Upper lobe of left lung (tissue), 6 donors: ENCODE data around the gene TPH1. TPM values are rescaled to one million over a fixed set of nuclear protein-coding genes. Genes with fewer than 3 reads are reported as not detected.

Experiments used
- ATAC-seq, 2 donors: fragments of 200-7000 bp; cut with Tn5 transposase; one replicate each; pipeline ENCODE4 v1.9.1; 2022; ENCODE audit warnings: mild to moderate bottlenecking in 2 of 2, moderate library complexity in 2 of 2; ENCODE audit not compliant: low FRiP score in 2 of 2
- DNase-seq, 2 donors: peaks; one replicate each; pipeline ENCODE4 v3.0.0-alpha.2; 2019 to 2020
- H3K27ac ChIP-seq, 4 donors: fragments of 200-600 bp; sonication (generic); one replicate each; pipeline ENCODE4 v1.5.1; 2016 to 2019
- H3K27me3 ChIP-seq, 4 donors: fragments of 200-600 bp; sonication (generic); one replicate each; pipeline ENCODE4 v1.5.1; 2017 to 2019
- H3K36me3 ChIP-seq, 4 donors: fragments of 200-600 bp; sonication (generic); one replicate each; pipeline ENCODE4 v1.5.1; 2016 to 2019
- H3K4me1 ChIP-seq, 4 donors: fragments of 200-600 bp; sonication (generic); one replicate each; pipeline ENCODE4 v1.5.1; 2018 to 2019
- H3K4me3 ChIP-seq, 4 donors: fragments of 200-600 bp; sonication (generic); one replicate each; pipeline ENCODE4 v1.5.1; 2017 to 2019; ENCODE audit warnings: mild to moderate bottlenecking in 2 of 4, moderate library complexity in 1 of 4
- H3K9me3 ChIP-seq, 4 donors: fragments of 200-600 bp; sonication (generic); one replicate each; pipeline ENCODE4 v1.5.1; 2018 to 2019
- EP300 ChIP-seq, 4 donors: sonication (generic); formaldehyde crosslinking; IDR thresholded peaks; one replicate each; pipeline ENCODE4 v1.5.1; 2017; ENCODE audit warnings: antibody characterized with exemption in 4 of 4, control low read depth in 2 of 4
- POLR2A ChIP-seq, 4 donors: fragments of 450-650 bp; IDR thresholded peaks; one replicate each; pipeline ENCODE4 v1.5.1; 2016 to 2017; ENCODE audit warnings: antibody characterized with exemption in 4 of 4, mild to moderate bottlenecking in 2 of 4
- POLR2AphosphoS5 ChIP-seq, 2 donors: sonication (generic); formaldehyde crosslinking; IDR thresholded peaks; one replicate each; pipeline ENCODE4 v1.5.1; 2017; ENCODE audit warnings: antibody characterized with exemption in 2 of 2
- WGBS, 2 donors: methylation state at CpG; one replicate each; pipeline ENCODE4 v1.1.5; 2017 to 2018; 5-methylcytosine and 5-hydroxymethylcytosine counted together
- total RNA-seq, 6 donors: library from RNA; depleted of rRNA in 4 of 6; stranded (reverse); fragments of >200 nt in 4 of 6; gene quantifications; one replicate each; pipeline versions ENCODE4 v1.1.0 to v1.2.1, GENCODE V29; 2016 to 2021
- TF ChIP-seq, protein P1 (sequence below), 6 experiments: fragments of 450-650 bp in 4 of 6; fragments of 200-600 bp in 2 of 6; sonication (generic) in 2 of 6; IDR thresholded peaks; one replicate each; pipeline ENCODE4 v1.5.1; 2016 to 2019; ENCODE audit warnings: antibody characterized with exemption in 6 of 6
- donor health status: DM: no; HTN: no; CAD: no; lungs with moderate emphysema.
- donor health status: DM: no; HTN: yes; CAD: no; lungs with severe emphysema.

Gene TPH1
- total RNA-seq, 6 donors from 2014 or later, result 0.13 to 0.79 (median 0.40) TPM; not detected in 1

DNA sequence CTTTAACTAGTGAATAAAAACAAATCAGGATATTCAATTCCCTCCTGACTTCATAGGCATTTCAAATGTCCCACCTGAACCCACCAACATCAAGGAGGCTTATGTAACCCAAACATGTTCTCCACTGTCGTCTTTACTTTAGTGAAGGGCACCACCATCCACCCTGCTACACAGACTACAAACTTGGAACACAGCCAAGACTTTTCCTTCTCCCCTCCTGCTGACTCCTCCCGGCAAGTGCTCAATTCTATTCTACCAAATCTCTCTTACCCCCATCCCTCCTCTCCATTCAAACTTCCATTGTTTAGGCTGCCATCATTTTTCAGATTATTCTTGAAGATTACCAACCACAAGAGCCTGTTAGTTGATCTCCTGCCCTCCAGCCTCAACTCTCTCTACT lies 35.5 kb upstream of the TPH1 start:
- no peak overlapping the region for H3K4me3 ChIP-seq
- no peak overlapping the region for H3K27ac ChIP-seq
- ATAC-seq, result no peak
- TF ChIP-seq POLR2A (IDR thresholded peaks at IDR 0.05) (no peak), EP300 (IDR thresholded peaks at IDR 0.05) (no peak), POLR2AphosphoS5 (IDR thresholded peaks at IDR 0.05) (no peak)
- TF ChIP-seq, protein P1, sequence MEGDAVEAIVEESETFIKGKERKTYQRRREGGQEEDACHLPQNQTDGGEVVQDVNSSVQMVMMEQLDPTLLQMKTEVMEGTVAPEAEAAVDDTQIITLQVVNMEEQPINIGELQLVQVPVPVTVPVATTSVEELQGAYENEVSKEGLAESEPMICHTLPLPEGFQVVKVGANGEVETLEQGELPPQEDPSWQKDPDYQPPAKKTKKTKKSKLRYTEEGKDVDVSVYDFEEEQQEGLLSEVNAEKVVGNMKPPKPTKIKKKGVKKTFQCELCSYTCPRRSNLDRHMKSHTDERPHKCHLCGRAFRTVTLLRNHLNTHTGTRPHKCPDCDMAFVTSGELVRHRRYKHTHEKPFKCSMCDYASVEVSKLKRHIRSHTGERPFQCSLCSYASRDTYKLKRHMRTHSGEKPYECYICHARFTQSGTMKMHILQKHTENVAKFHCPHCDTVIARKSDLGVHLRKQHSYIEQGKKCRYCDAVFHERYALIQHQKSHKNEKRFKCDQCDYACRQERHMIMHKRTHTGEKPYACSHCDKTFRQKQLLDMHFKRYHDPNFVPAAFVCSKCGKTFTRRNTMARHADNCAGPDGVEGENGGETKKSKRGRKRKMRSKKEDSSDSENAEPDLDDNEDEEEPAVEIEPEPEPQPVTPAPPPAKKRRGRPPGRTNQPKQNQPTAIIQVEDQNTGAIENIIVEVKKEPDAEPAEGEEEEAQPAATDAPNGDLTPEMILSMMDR (IDR thresholded peaks at IDR 0.05), result no peak
- H3K27me3 ChIP-seq, result no peaks in the 10 kb centered on the region
- no peaks in the 10 kb centered on the region for H3K4me1 ChIP-seq
- 57 to 65% methylated on average over 2 of the region's 2 CpGs for WGBS, 2 donors
- no peaks in the 10 kb centered on the region for H3K9me3 ChIP-seq
- DNase-seq, result no peak
- H3K36me3 ChIP-seq, result peaks cover 7 to 50% (median 21%) of the 10 kb centered on the region in 4 donors

DNA sequence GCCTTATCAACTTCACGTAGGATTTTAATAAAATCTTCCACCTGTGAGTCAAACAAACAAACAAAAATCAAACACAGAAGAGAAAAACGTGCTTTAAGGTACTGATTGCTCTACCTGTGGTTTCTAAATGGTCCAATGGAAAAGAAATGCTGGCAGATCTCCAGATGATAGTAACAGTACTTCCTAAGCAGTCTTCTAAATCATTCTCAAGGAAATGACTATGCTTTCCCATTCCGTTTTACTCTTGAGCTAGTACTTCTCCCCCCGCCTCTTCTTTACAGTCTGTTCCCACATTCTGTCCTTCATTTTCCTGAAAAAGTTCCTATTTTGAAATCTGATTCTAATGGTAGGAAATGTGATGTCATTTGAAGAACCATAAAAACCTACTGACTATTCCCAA lies 34.4 kb upstream of the TPH1 start:
- no peak for TF ChIP-seq POLR2AphosphoS5 (IDR thresholded peaks at IDR 0.05)
- no peak for TF ChIP-seq POLR2A (IDR thresholded peaks at IDR 0.05)
- TF ChIP-seq EP300 (IDR thresholded peaks at IDR 0.05), result no peak
- TF ChIP-seq, protein P1 (IDR thresholded peaks at IDR 0.05), result no peak
- peaks cover 4 to 39% (median 12%) of the 10 kb centered on the region in 4 donors for H3K36me3 ChIP-seq
- DNase-seq (no peak), ATAC-seq (no peak)
- no peak overlapping the region for H3K27ac ChIP-seq
- WGBS, 2 donors, result 59 to 62% methylated on average over 4 of the region's 4 CpGs
- no peaks in the 10 kb centered on the region for H3K27me3 ChIP-seq
- no peak overlapping the region for H3K4me3 ChIP-seq
- no peaks in the 10 kb centered on the region for H3K9me3 ChIP-seq
- no peaks in the 10 kb centered on the region for H3K4me1 ChIP-seq

DNA sequence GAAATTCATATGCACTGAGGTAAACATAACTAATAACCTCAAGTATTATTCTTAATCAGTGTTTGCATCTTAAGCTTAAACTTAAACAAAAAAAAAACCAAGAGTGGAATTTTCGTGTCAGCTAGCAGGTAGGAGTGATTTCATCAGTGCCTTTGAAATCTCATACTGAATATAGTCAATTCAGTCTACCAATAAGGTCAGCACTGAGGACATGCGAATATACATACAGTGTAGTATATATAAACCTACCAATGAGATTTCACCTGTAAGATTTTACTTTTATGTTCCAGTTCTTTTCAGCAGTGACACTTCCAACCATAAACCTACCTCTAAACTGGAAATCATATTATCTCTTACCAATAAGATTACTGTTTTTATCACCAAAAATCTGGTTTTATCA lies 32.8 kb upstream of the TPH1 start:
- TF ChIP-seq POLR2A (IDR thresholded peaks at IDR 0.05), result no peak
- TF ChIP-seq EP300 (IDR thresholded peaks at IDR 0.05), result no peak
- no peak overlapping the region for H3K27ac ChIP-seq
- WGBS, 2 donors, result 88 to 96% methylated on average over 2 of the region's 2 CpGs
- no peaks in the 10 kb centered on the region for H3K9me3 ChIP-seq
- peaks cover 4 to 27% (median 10%) of the 10 kb centered on the region in 4 donors for H3K36me3 ChIP-seq
- no peaks in the 10 kb centered on the region for H3K4me1 ChIP-seq
- ATAC-seq (no peak), DNase-seq (no peak)
- no peaks in the 10 kb centered on the region for H3K27me3 ChIP-seq
- no peak overlapping the region for H3K4me3 ChIP-seq

GRCh38 chr11:18075444-18075843 lies 29.4 kb upstream of the TPH1 start:
- H3K9me3 ChIP-seq, result no peaks in the 10 kb centered on the region
- no peak for DNase-seq
- H3K36me3 ChIP-seq, result peaks cover 2 to 15% (median 9%) of the 10 kb centered on the region in 4 donors
- no peak overlapping the region for H3K4me3 ChIP-seq
- ATAC-seq, result no peak
- H3K27ac ChIP-seq, result no peak overlapping the region
- WGBS, 2 donors, result 84 to 92% methylated on average over 3 of the region's 3 CpGs
- H3K27me3 ChIP-seq, result no peaks in the 10 kb centered on the region
- H3K4me1 ChIP-seq, result no peaks in the 10 kb centered on the region
- TF ChIP-seq, protein P1 (IDR thresholded peaks at IDR 0.05), result no peak
- TF ChIP-seq POLR2A (IDR thresholded peaks at IDR 0.05) (no peak), EP300 (IDR thresholded peaks at IDR 0.05) (no peak), POLR2AphosphoS5 (IDR thresholded peaks at IDR 0.05) (no peak)

- DNase-seq, result no peak
- Histone ChIP-seq H3K4me1 (no peaks in the 10 kb centered on the region), H3K4me3 (no peak overlapping the region), H3K27ac (no peak overlapping the region), H3K9me3 (no peaks in the 10 kb centered on the region), H3K36me3 (no peaks in the 10 kb centered on the region), H3K27me3 (no peaks in the 10 kb centered on the region)
- no peak for ATAC-seq
- WGBS, 2 donors, result 75 to 80% methylated on average over 4 of the region's 4 CpGs
- TF ChIP-seq EP300 (IDR thresholded peaks at IDR 0.05), result no peak
- TF ChIP-seq POLR2AphosphoS5 (IDR thresholded peaks at IDR 0.05), result no peak
- TF ChIP-seq POLR2A (IDR thresholded peaks at IDR 0.05), result no peak
- TF ChIP-seq, protein P1 (IDR thresholded peaks at IDR 0.05), result no peak
Measured at GRCh38 chr11:18071098-18071705, 25.1 kb upstream of the TPH1 start.
